Activated CD8-positive, alpha-beta T cell treated with anti-CD3 and anti-CD28 coated beads for 36 hours (primary cell): ENCODE data around the gene DPM2. TPM values are rescaled to one million over a fixed set of nuclear protein-coding genes. Genes with fewer than 3 reads are reported as not detected.

Experiments used
- ATAC-seq: fragments of 200-7000 bp; cut with Tn5 transposase; one replicate; pipeline ENCODE4 v1.10.0; 2021; ENCODE audit warnings: mild to moderate bottlenecking, moderate library complexity
- CTCF ChIA-PET: fragments of 350-600 bp; sonication (Branson Sonifier 250); formaldehyde crosslinking; loops from one replicate; lab custom pipeline; 2021; ENCODE audit warnings: antibody characterized with exemption; lab: Charles Lee
- POLR2A ChIA-PET: fragments of 350-600 bp; sonication (Branson Sonifier 250); formaldehyde crosslinking; loops from one replicate; lab custom pipeline; 2021; ENCODE audit warnings: antibody characterized with exemption; lab: Charles Lee
- DNase-seq: peaks from one replicate; pipeline ENCODE4 v3.0.0-alpha.2; 2020
- H3K27ac Mint-ChIP-seq: one replicate; pipeline ENCODE4 v1.8.0; 2021; ENCODE audit warnings: mild to moderate bottlenecking, mixed read lengths
- H3K27me3 Mint-ChIP-seq: one replicate; pipeline ENCODE4 v1.8.0; 2021; ENCODE audit warnings: mixed read lengths
- H3K36me3 Mint-ChIP-seq: one replicate; pipeline ENCODE4 v1.8.0; 2021; ENCODE audit warnings: low read depth, mixed read lengths
- H3K4me1 Mint-ChIP-seq: one replicate; pipeline ENCODE4 v1.8.0; 2021; ENCODE audit warnings: low read depth, mixed read lengths
- H3K4me3 Mint-ChIP-seq: one replicate; pipeline ENCODE4 v1.8.0; 2021; ENCODE audit warnings: mild to moderate bottlenecking, moderate library complexity, mixed read lengths
- H3K9me3 Mint-ChIP-seq: one replicate; pipeline ENCODE4 v1.8.0; 2021; ENCODE audit warnings: mixed read lengths
- intact Hi-C: fragments of 100-400 bp; cut with micrococcal nuclease; formaldehyde crosslinking; loops from one replicate; pipeline ENCODE4 v1.10.0; 2022
- total RNA-seq, 2 experiments: library from RNA; stranded (reverse); gene quantifications; one replicate each; pipeline ENCODE4 v1.2.3, GENCODE V29; 2021
- TF ChIP-seq, protein P1 (sequence below): fragments of 200-600 bp; IDR thresholded peaks from one replicate; pipeline ENCODE4 v1.8.0; 2022; ENCODE audit warnings: antibody characterized with exemption, mild to moderate bottlenecking

DPM2 gene
- total RNA-seq, 2 experiments from 2014 or later, result 41.3 to 43.9 TPM

DNA sequence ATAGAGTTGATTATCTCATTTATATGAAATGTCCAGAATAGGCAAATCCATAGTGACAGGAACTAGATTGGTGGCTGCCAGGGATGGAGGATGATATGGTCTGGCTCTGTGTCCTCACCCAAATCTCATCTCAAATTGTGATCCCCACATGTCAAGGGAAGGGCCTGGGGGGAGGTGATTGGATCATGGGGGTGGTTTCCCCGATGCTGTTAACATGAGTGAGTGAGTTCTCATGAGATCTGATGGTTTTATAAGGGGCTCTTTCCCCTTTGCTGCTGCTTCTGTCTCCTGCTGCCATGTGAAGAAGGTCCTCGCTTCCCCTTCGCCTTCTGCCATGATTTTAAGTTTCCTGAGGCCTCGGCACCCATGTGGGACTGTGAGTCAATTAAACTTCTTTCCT, 21.7 kb upstream of the DPM2 start:
- H3K27me3 Mint-ChIP-seq, result no peaks in the 10 kb centered on the region
- TF ChIP-seq, protein P1, sequence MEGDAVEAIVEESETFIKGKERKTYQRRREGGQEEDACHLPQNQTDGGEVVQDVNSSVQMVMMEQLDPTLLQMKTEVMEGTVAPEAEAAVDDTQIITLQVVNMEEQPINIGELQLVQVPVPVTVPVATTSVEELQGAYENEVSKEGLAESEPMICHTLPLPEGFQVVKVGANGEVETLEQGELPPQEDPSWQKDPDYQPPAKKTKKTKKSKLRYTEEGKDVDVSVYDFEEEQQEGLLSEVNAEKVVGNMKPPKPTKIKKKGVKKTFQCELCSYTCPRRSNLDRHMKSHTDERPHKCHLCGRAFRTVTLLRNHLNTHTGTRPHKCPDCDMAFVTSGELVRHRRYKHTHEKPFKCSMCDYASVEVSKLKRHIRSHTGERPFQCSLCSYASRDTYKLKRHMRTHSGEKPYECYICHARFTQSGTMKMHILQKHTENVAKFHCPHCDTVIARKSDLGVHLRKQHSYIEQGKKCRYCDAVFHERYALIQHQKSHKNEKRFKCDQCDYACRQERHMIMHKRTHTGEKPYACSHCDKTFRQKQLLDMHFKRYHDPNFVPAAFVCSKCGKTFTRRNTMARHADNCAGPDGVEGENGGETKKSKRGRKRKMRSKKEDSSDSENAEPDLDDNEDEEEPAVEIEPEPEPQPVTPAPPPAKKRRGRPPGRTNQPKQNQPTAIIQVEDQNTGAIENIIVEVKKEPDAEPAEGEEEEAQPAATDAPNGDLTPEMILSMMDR, result no peak
- intact Hi-C loops, result loop anchor here (5.0 kb wide), 1 partner anchor 68 kb away; no protein-coding TSS in a partner anchor
- peak overlapping the region; percentile 99 for H3K27ac Mint-ChIP-seq
- peaks cover 6% of the 10 kb centered on the region for H3K9me3 Mint-ChIP-seq
- ATAC-seq (no peak), DNase-seq (no peak)
- CTCF ChIA-PET, result interaction anchor here (0.6 to 30.0 kb wide), 6 partner anchors 16 to 158 kb away, joined by 3 to 631 read pairs (median 83); partner anchors contain the start of gene EEIG1
- peaks cover 30% of the 10 kb centered on the region for H3K36me3 Mint-ChIP-seq
- H3K4me3 Mint-ChIP-seq, result no peak overlapping the region
- H3K4me1 Mint-ChIP-seq, result peaks cover 87% of the 10 kb centered on the region
- POLR2A ChIA-PET, result interaction anchor here (1.4 to 25.2 kb wide), 3 partner anchors 11 to 76 kb away, joined by 5 to 408 read pairs (median 5); partner anchors contain the start of gene EEIG1

DNA sequence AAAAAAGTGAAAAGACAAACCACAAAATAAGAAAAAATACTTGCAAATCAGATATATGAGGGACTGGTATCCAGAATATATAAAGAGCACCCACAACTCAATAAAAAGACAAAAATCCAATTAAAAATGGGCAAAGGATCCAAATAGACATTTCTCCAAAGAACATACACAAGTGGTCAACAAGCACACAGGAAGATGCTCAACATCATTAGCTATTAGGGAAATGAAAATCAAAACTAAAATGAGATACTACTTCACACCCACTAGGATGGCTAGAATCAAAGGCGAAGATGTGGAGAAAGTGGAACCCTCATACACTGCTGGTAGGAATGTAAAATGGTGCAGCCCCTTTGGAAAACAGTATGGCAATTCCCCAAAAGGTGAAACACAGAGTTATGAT, 21.1 kb upstream of the DPM2 start:
- TF ChIP-seq, protein P1, result no peak
- ATAC-seq, result no peak
- Mint-ChIP-seq H3K4me3 (no peak overlapping the region), H3K27ac (peak overlapping the region; percentile 99), H3K36me3 (peaks cover 30% of the 10 kb centered on the region), H3K4me1 (peaks cover 87% of the 10 kb centered on the region), H3K9me3 (peaks cover 6% of the 10 kb centered on the region), H3K27me3 (no peaks in the 10 kb centered on the region)
- intact Hi-C loops, result loop anchor here (5.0 kb wide), 1 partner anchor 69 kb away; no protein-coding TSS in a partner anchor
- CTCF ChIA-PET, result interaction anchor here (0.6 to 30.0 kb wide), 9 partner anchors 9 to 159 kb away, joined by 3 to 631 read pairs (median 3); partner anchors contain the start of gene EEIG1
- POLR2A ChIA-PET, result interaction anchor here (1.4 to 25.2 kb wide), 2 partner anchors 18 to 76 kb away, joined by 5 to 408 read pairs; partner anchors contain the start of gene EEIG1
- no peak for DNase-seq

GRCh38 chr9:127955294-127956015, 17.8 kb upstream of the DPM2 start:
- peak; percentile 96 for DNase-seq
- ChIA-PET POLR2A (interaction anchor here (0.8 to 25.2 kb wide), 11 partner anchors 17 to 147 kb away, joined by 3 to 408 read pairs (median 6); partner anchors contain the start of gene EEIG1), CTCF (interaction anchor here (0.6 to 30.0 kb wide), 7 partner anchors 9 to 88 kb away, joined by 3 to 631 read pairs (median 12); partner anchors contain the start of gene EEIG1)
- Mint-ChIP-seq H3K9me3 (peaks cover 6% of the 10 kb centered on the region), H3K4me3 (peak overlapping the region; percentile 46), H3K36me3 (peaks cover 23% of the 10 kb centered on the region), H3K4me1 (peaks cover 80% of the 10 kb centered on the region), H3K27ac (peak overlapping the region; percentile 88), H3K27me3 (no peaks in the 10 kb centered on the region)
- TF ChIP-seq, protein P1, result peak; percentile 68
- peak; percentile 90 for ATAC-seq
- intact Hi-C loops, result loop anchor here (5.0 kb wide), 1 partner anchor 72 kb away; no protein-coding TSS in a partner anchor

- Mint-ChIP-seq H3K36me3 (peaks cover 23% of the 10 kb centered on the region), H3K27me3 (no peaks in the 10 kb centered on the region), H3K9me3 (peaks cover 6% of the 10 kb centered on the region), H3K4me3 (peak overlapping the region; percentile 17), H3K4me1 (peaks cover 80% of the 10 kb centered on the region), H3K27ac (peak overlapping the region; percentile 88)
- ATAC-seq (no peak), DNase-seq (no peak)
- ChIA-PET CTCF (interaction anchor here (1.9 to 30.0 kb wide), 5 partner anchors 11 to 73 kb away, joined by 6 to 631 read pairs (median 163); partner anchors contain the start of gene EEIG1), POLR2A (interaction anchor here (0.8 to 25.2 kb wide), 11 partner anchors 13 to 146 kb away, joined by 3 to 408 read pairs (median 6); partner anchors contain the start of gene EEIG1)
- intact Hi-C loops, result loop anchor here (5.0 kb wide), 1 partner anchor 72 kb away; no protein-coding TSS in a partner anchor
- TF ChIP-seq, protein P1, result no peak
Observed at GRCh38 chr9:127954831-127955293, 17.2 kb upstream of the DPM2 start.
